Stimulated activated CD4-positive, alpha-beta T cell treated with anti-CD3 and anti-CD28 coated beads, Interleukin-1b, Interleukin-23, amount 100 ng/mL, for 48 hours (primary cell): ENCODE data around the gene PLK5.
"Not testable (repeated sequence)": the region's sequence is repeated elsewhere in the genome, so short reads cannot be mapped to it uniquely, and the experiment has no call there.

Experiments used
- DNase-seq: peaks from one replicate; pipeline ENCODE4 v3.0.0-alpha.2; 2020

PLK5 gene

DNA sequence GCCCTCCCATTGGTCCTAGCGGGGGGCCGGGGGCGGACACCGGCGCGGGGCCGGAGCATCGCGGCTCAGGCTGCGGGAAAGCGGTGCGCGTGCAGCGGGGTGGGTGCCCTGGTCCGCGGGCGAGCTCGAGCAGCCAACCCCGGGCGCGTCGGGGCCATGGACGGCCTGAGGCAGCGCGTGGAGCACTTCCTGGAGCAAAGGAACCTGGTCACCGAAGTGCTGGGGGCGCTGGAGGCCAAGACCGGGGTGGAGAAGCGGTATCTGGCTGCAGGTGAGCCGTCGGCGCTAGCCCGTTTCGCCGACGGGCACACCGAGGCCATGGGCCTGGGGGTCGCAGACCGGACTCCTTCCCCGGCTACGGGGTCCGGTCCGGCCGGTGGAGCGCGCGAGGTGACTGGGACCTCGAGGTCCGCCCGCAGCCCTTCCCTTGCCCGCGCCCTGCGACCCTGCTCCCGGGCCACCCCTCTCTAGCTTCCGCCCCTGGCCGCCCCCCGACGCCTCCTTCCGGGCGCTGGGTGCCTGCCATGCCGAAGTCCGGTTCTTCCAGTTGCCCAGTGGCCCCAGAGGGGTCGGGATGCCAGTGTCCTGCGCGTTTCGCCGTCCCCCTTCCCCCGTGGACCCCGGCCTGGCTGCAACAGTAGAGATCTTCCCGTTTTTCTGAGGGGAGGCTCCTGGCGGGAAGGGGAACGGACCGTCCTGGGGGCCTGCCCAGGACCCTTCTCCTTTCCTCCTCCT lies 32.6 kb upstream of the PLK5 start, which contains the start of gene REEP6:
Gene REEP6 (plus strand): TSS at position 68 of the 735 bp plus-strand sequence. CDS start 89 bp downstream, at position 157.
- DNase-seq, result no peak

- DNase-seq, result no peak
Observed at GRCh38 chr19:1491849-1492170, 32.1 kb upstream of the PLK5 start.

DNA sequence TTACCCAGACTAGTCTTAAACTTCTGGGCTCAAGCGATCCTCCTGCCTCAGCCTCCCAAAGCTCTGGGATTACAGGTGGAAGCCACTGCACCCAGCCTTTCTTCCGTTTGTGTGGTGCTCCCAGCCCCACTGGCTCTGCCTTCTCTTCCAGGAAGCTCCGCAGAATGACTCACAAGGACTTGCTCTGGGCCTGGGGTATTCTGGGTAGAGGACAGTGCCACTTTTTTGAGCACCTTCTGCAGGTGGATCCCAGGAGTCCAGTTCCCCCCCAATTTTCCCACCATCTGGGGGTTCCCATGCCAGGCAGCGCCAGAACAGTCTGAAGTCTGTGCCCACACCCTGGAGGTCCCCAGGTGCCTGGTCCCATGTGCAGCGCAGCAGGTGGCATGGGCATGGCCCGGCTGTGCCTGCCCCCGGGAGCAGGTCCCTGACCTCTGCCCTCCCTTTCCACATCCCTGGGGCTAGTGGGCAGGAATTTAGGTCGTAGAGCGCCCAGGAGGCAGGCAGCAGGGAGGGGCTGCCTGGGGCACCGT lies 31.3 kb upstream of the PLK5 start:
- DNase-seq, result no peak

DNA sequence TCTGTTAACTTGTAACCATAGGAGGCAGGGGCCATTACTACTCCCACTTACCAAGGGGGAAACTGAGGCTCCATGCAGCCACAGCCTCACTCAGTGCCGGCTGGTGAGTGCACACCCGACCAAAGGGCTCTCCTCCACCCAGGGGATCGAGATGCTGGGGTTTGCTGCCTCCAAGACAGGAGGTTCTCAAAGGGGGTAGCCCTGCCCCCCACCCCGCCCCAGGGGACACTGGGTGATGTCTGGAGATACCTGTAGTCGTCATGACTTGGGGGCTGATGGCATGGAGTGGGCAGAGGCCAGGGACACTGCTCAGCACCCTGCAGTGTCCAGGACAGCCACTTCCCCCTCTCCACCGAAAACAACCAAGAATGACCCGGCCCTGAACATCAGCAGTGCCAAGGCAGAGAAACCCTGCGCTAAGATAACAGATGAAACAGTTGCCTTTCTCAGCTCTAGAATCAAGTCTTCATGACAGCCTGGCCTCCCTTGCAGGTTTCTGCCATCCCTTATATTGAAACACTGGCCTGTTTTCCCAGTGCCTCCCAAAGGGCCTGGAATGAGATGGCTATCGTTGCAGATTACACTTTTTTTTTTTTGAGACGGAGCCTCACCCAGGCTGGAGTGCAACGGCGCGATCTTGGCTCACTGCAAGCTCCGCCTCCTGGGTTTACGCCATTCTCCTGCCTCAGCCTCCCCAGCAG lies 29.6 kb upstream of the PLK5 start:
- DNase-seq, result no peak

DNA sequence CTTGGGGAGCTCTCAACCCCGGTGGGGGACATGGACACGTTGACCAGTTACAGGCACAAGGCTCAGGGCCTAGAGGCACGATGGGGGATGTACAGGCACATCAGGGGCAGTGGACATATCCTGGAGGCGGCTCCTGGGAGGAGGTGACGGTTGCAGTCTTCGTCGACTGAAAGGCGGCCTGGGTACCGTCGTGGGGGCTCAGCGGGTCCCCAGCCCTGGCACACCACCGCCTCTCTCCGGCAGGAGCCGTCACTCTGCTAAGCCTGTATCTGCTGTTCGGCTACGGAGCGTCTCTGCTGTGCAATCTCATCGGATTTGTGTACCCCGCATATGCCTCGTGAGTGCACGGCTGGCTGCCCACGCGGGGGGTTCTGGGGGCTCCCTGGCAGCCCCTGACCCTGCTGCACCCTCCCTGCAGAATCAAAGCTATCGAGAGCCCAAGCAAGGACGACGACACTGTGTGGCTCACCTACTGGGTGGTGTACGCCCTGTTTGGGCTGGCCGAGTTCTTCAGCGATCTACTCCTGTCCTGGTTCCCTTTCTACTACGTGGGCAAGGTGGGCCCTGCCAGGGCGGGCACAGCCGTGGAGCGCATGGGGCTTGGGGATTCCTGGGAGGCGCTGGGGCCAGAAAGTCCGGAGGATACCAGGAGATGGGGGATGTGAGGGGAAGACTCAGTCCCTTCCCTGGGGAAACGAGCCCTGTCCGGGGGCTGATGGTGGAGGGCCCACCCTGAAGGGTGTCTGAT lies 28.7 kb upstream of the PLK5 start:
- no peak for DNase-seq

DNA sequence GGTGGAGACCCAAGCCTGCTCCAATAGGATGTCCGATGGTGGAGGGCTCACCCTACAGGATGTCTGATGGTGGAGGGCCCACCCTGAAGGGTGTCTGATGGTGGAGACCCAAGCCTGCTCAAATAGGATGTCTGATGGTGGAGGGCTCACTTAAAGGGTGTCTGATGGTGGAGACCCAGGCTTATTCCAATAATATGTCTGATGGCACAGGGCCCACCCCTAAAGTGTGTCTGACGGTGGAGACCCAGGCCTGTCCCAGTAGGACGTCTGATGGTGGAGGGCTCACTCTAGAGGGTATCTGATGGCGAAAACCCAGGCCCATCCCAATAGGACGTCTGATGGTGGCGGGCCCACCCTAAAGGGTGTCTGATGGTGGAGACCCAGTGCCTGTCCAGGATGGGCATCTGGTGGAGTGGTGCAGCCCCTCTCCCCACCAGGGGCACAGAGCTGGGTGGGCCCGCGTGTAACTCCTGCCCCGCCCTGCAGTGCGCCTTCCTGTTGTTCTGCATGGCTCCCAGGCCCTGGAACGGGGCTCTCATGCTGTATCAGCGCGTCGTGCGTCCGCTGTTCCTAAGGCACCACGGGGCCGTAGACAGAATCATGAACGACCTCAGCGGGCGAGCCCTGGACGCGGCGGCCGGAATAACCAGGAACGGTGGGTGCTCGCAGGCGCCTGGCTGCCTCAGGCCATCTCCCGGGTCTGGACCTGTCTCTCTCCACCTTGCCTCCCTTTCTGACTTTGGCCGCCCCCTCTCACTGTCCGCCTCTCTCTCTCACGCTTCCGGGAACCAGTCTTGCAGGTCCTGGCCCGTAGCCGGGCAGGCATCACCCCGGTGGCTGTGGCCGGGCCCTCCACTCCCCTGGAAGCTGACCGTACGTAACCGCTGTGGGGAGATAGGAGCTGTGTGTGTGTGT lies 27.8 kb upstream of the PLK5 start:
- DNase-seq, result no peak

- DNase-seq, result no peak
Observed at GRCh38 chr19:1496714-1497577, 26.9 kb upstream of the PLK5 start.

GRCh38 chr19:1497578-1498235 lies 26.2 kb upstream of the PLK5 start:
- DNase-seq, result no peak

DNA sequence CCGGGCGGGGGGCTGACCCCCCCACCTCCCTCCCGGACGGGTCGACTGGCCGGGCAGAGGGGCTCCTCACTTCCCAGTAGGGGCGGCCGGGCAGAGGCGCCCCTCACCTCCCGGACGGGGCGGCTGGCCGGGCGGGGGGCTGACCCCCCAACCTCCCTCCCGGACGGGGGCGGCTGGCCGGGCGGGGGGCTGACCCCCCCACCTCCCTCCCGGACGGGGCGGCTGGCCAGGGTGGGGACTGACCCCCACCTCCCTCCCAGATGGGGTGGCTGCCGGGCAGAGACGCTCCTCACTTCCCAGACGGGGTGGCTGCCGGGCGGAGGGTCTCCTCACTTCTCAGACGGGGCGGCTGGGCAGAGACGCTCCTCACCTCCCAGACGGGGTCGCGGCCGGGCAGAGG lies 24.6 kb upstream of the PLK5 start:
- not testable (repeated sequence) for DNase-seq

DNA sequence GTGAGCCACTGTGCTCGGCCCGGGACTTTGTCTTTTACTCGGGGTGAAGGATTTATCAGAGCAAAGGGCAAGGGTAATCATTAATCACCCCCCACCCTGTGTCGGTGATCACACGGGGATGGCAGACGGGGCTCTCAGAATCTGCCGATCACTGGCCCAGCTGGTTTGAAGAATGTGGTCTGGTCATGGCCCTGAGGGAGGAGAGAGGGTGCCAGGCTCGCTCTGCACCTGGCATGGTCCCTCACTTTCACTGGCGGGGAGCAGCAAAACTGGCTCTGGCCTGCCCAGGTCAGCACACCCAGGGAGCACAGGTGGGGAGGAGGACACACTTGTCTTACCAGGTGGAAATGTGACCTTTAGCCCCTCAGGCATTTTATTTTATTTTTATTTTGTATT lies 22.7 kb upstream of the PLK5 start:
- DNase-seq, result no peak

- DNase-seq, result no peak
Observed at GRCh38 chr19:1502433-1503088, 21.3 kb upstream of the PLK5 start.

GRCh38 chr19:1503089-1503924 lies 20.6 kb upstream of the PLK5 start:
- peak; percentile 76 for DNase-seq

DNA sequence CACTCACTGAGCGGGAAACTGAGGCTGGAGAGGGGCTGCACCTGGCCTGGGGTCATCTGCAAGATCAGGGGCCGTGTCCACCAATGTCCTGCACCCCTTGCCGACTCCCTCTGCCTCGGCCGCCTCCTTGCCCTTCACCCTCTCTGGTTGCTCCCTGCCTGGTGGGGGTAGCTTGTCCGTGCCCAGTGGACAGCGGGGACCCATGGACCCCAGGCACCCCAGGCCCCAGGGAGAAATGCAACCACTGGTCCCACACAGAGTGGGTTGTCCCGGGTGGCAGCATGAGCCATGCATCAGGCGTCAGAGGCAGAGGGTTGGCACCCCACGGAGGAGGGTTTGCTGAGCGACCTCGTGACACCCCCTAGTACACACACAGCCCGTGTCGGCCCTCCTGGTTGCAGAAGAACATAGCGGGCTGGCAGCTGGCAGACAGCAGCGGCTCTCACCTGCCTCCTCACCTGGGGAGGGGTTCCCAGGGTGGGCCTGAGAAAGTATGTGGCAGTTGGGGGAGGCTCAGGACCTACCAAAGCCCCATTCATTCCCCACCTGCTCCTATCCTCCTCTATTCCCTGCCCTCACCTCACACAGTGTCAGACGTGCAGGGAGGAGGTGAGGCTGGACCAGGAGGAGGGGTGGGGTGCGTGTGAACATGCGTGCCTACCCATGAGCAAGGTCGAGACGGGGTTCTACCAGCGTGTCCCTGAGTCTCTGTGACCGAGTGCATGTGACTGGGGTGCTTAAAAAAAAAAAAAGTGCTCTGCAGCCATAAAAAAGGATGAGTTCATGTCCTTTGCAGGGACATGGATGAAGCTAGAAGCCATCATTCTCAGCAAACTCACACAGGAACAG lies 19.7 kb upstream of the PLK5 start:
- DNase-seq, result no peak

DNA sequence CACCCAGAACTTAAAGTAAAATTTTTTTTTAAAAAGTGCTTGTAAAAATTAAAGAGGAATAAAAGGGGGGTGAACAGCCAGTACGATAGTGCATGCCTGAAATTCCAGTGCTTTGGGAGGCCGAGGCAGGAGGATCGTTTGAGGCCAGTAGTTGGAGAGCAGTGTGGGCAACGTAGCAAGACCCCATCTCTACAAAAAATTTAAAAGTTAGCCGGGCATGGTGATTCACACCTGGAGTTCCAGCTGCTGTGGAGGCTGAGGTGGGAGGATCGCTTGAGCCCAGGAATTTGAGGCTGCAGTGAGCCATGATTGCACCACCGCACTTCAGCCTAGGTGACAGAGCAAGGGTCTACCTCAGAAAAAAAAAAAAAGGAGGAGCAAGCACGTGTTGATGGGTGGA lies 18.9 kb upstream of the PLK5 start:
- no peak for DNase-seq

- DNase-seq, result no peak
Observed at GRCh38 chr19:1505991-1506881, 17.6 kb upstream of the PLK5 start.

- no peak for DNase-seq
Observed at GRCh38 chr19:1507192-1507660, 16.7 kb upstream of the PLK5 start.
